ENCODE results near the gene ZNF778.

DNA sequence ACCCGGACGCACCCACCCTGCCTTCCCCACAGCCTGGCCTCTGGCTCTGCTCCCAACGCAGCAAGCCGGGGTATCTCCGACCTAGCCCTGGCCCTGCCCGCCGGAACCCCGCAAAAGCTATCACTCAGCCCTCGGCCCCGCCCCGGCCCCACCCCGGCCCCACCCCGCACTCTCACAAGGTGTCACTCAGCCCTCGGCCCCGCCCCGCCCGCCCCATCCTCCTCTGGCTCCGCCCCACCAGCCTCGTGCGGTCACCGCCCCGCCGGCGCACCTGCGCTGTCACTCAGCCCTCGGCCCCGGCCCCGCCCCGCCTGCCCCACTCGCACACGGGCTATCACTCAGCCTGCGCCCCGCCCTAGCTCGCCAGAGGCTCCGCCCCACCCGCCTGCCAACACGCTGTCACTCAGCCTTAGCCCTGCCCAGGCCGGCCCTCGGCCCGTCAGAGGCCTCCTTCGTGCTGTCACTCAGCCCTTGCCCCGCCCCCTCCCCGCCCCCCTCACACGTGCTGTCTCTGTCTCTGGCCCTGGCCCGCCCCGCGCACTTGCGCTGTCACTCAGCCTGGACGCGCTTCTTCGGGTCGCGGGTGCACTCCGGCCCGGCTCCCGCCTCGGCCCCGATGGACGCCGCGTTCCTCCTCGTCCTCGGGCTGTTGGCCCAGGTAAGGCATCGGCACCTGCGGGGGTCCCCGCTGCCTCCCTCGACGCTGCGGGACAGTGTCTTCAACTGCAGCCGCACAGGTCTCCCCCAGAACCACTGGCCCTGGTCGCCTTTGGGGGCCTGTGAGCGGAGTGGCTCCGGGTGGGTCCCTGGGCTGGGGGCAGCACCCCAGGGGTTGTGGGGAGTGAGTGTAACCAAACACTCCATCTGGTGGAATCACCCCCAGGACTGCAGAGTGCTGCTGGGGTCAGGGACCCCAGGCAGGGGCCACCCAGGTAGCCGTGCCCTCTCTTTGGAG is 46.0 kb upstream of the ZNF778 start, which contains the start of gene CDH15:
- TF ChIP-seq, protein P1, sequence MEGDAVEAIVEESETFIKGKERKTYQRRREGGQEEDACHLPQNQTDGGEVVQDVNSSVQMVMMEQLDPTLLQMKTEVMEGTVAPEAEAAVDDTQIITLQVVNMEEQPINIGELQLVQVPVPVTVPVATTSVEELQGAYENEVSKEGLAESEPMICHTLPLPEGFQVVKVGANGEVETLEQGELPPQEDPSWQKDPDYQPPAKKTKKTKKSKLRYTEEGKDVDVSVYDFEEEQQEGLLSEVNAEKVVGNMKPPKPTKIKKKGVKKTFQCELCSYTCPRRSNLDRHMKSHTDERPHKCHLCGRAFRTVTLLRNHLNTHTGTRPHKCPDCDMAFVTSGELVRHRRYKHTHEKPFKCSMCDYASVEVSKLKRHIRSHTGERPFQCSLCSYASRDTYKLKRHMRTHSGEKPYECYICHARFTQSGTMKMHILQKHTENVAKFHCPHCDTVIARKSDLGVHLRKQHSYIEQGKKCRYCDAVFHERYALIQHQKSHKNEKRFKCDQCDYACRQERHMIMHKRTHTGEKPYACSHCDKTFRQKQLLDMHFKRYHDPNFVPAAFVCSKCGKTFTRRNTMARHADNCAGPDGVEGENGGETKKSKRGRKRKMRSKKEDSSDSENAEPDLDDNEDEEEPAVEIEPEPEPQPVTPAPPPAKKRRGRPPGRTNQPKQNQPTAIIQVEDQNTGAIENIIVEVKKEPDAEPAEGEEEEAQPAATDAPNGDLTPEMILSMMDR (IDR thresholded peaks at IDR 0.05): no peak
- TF ChIP-seq POLR2A (IDR thresholded peaks at IDR 0.05): no peak
